Measurements from ENCODE around the gene CCDC200.
"Not testable (repeated sequence)": the region's sequence is repeated elsewhere in the genome, so short reads cannot be mapped to it uniquely, and the experiment has no call there.

DNA sequence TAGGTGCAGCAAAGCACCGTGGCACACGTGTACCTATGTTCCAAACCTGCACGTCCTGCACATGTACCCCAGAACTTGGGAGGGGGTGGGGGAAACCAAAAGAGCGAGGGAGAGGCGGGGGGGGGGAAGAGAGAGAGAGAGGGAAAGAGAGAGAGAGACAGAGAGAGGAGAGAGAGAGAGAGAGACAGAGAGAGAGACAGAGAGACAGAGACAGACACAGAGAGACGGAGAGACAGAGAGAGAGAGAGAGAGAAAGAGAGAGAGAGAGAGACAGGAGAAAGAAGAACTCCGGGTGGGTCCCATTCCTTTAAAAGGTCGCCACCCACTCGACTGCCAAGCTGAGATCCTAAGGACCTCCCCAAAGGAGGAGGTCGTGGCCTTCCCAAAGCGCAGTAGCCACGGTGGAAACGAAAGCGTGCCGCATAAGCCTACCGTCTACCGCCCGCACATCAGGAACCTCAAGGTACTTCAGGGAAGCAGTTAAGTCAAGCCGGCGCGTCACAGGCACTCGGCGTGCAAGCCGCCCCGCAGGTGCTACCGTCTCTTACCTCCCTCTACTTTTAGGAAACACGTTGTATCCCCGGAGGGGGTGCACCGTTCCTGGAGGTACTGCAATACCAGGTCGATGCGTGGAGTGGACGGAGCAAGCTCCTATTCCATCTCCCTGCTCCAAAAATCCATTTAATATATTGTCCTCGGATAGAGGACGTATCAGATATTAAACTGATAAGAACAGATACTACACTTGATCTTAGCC is 12.4 kb upstream of the CCDC200 start:
- TF ChIP-seq POLR2AphosphoS5 (IDR thresholded peaks at IDR 0.05); POLR2A (IDR thresholded peaks at IDR 0.05; ENCODE audit: low read depth); CTCF (IDR thresholded peaks at IDR 0.05); EP300 (IDR thresholded peaks at IDR 0.05): not testable (repeated sequence)
